ENCODE measurements around the gene SMARCE1. TPM values are rescaled to one million over a fixed set of nuclear protein-coding genes. Genes with fewer than 3 reads are reported as not detected.

SMARCE1 gene
- total and polyA plus RNA-seq, 9 of the 15 experiments (the other 6 are each of a cell fraction or from before 2014, with no cell fraction given): 64.1 to 142 (median 114) TPM

GRCh38 chr17:40596261-40596919 is 51.2 kb downstream of the SMARCE1 start (continued):
- TF ChIP-seq ZNF57 (CRISPR knock-in tag; IDR thresholded peaks at IDR 0.05) (no peak), LCOR (CRISPR knock-in tag; IDR thresholded peaks at IDR 0.05) (no peak), CBX5 (IDR thresholded peaks at IDR 0.05; ENCODE audit: borderline replicate concordance, low read depth) (no peak), FOXA1 (IDR thresholded peaks at IDR 0.05; ENCODE audit: borderline replicate concordance) (no peak), CCAR2 (IDR thresholded peaks at IDR 0.05; ENCODE audit: low read depth, low read length) (no peak), ZNF212 (CRISPR knock-in tag; IDR thresholded peaks at IDR 0.05) (no peak), ZFP30 (CRISPR knock-in tag; IDR thresholded peaks at IDR 0.05; ENCODE audit: borderline replicate concordance) (no peak), PTRF (tag; IDR thresholded peaks at IDR 0.05) (no peak), CXXC5 (CRISPR knock-in tag; IDR thresholded peaks at IDR 0.05) (no peak), RBM39 (optimal IDR thresholded peaks at IDR 0.05; ENCODE audit: low read depth, low read length) (no peak), ZBTB11 (CRISPR knock-in tag; IDR thresholded peaks at IDR 0.05) (no peak), ATF2 (CRISPR knock-in tag; IDR thresholded peaks at IDR 0.05) (no peak), JUND (IDR thresholded peaks at IDR 0.05; ENCODE audit: borderline replicate concordance, low read depth, low read length) (no peak), JUND (tag; IDR thresholded peaks at IDR 0.05; ENCODE audit: borderline replicate concordance, low read depth, low read length) (no peak), ZNF384 (IDR thresholded peaks at IDR 0.05; ENCODE audit: low read depth, low read length) (no peak), GATA2 (CRISPR knock-in tag; IDR thresholded peaks at IDR 0.05) (no peak), RAD51 (IDR thresholded peaks at IDR 0.05; ENCODE audit: borderline replicate concordance, low read depth) (peak; percentile 98), HES1 (IDR thresholded peaks at IDR 0.05; ENCODE audit: low read depth) (no peak), DIDO1 (tag; IDR thresholded peaks at IDR 0.05; ENCODE audit: low read depth) (no peak), XRCC5 (IDR thresholded peaks at IDR 0.05; ENCODE audit: low read depth, low read length) (no peak), HSF4 (CRISPR knock-in tag; IDR thresholded peaks at IDR 0.05; ENCODE audit: borderline replicate concordance) (no peak), ZNF311 (CRISPR knock-in tag; IDR thresholded peaks at IDR 0.05) (no peak), ZNF24 (IDR thresholded peaks at IDR 0.05) (no peak), ELF2 (CRISPR knock-in tag; IDR thresholded peaks at IDR 0.05) (no peak), RUNX1 (IDR thresholded peaks at IDR 0.05; ENCODE audit: low read depth) (no peak), MTA2 (IDR thresholded peaks at IDR 0.05; ENCODE audit: low read depth) (no peak)
